GM12878 (cell line): ENCODE results near the gene MBD6. TPM values are rescaled to one million over a fixed set of nuclear protein-coding genes. Genes with fewer than 3 reads are reported as not detected.

Experiments
- ATF2 ChIP-seq: IDR thresholded peaks from 2 replicates; pipeline ENCODE4 v1.6.1; 2012; ENCODE audit warnings: low read length, inconsistent platforms
- BHLHE40 ChIP-seq, 2 experiments: fragments of 450-650 bp in 1 of 2; IDR thresholded peaks; 2 replicates each; pipeline ENCODE4 v1.6.1; 2011 to 2017; ENCODE audit warnings: low read depth in 2 of 2, borderline replicate concordance in 1 of 2, improper control_type of control experiment in 1 of 2, low read length in 1 of 2, mild to moderate bottlenecking in 1 of 2
- BMI1 ChIP-seq: fragments of 450-650 bp; IDR thresholded peaks from 2 replicates; pipeline ENCODE4 v1.6.1; 2016; ENCODE audit warnings: mild to moderate bottlenecking, moderate library complexity, borderline replicate concordance
- CTCF ChIP-seq, 3 experiments: IDR thresholded peaks in 2 of 3; conservative IDR thresholded peaks in 1 of 3; 2 replicates each; pipeline ENCODE4 v1.5.1; 2011; ENCODE audit warnings: low read depth in 3 of 3, low read length in 3 of 3, mild to moderate bottlenecking in 3 of 3, control low read depth in 2 of 3, moderate library complexity in 2 of 3, inconsistent platforms in 1 of 3, mixed read lengths in 1 of 3; ENCODE audit not compliant: control insufficient read depth in 2 of 3, insufficient read depth in 1 of 3; ENCODE audit errors: extremely low read depth in 1 of 3
- HDGF ChIP-seq: fragments of 450-650 bp; IDR thresholded peaks from 2 replicates; pipeline ENCODE4 v1.6.1; 2016; ENCODE audit warnings: antibody characterized with exemption
- JUNB ChIP-seq: IDR thresholded peaks from 2 replicates; pipeline ENCODE4 v1.6.1; 2016; ENCODE audit warnings: antibody characterized with exemption, mild to moderate bottlenecking
- MLLT1 ChIP-seq: fragments of 450-650 bp; IDR thresholded peaks from 2 replicates; pipeline ENCODE4 v1.6.1; 2016; ENCODE audit warnings: mild to moderate bottlenecking
- MYC ChIP-seq: IDR thresholded peaks from 2 replicates; pipeline ENCODE4 v1.6.1; 2011; ENCODE audit warnings: mild to moderate bottlenecking, low read length, moderate library complexity, inconsistent platforms; ENCODE audit not compliant: insufficient read depth, insufficient replicate concordance, insufficient read length, severe bottlenecking
- NFIC ChIP-seq: IDR thresholded peaks from 2 replicates; pipeline ENCODE4 v1.6.1; 2012; ENCODE audit warnings: low read depth, mild to moderate bottlenecking, inconsistent platforms, low read length, moderate library complexity
- NR2F1 ChIP-seq: fragments of 450-650 bp; conservative IDR thresholded peaks from 2 replicates; pipeline ENCODE4 v1.6.1; 2017; ENCODE audit warnings: mild to moderate bottlenecking
- PKNOX1 ChIP-seq: fragments of 450-650 bp; IDR thresholded peaks from 2 replicates; pipeline ENCODE4 v1.6.1; 2016; ENCODE audit warnings: mild to moderate bottlenecking
- POLR2AphosphoS5 ChIP-seq: IDR thresholded peaks from 2 replicates; pipeline ENCODE4 v1.6.1; 2011; ENCODE audit warnings: mild to moderate bottlenecking, low read length, inconsistent platforms
- RBBP5 ChIP-seq: fragments of 200-600 bp; sonication (generic); conservative IDR thresholded peaks from 2 replicates; pipeline ENCODE4 v1.6.1; 2016
- RELA ChIP-seq: fragments of 450-650 bp; IDR thresholded peaks from 2 replicates; pipeline ENCODE4 v1.8.0; 2014; ENCODE audit warnings: borderline replicate concordance; ENCODE audit not compliant: partially characterized antibody
- SPI1 ChIP-seq: IDR thresholded peaks from 2 replicates; pipeline ENCODE4 v1.6.1; 2011; ENCODE audit warnings: low read depth, mild to moderate bottlenecking, low read length, moderate library complexity, borderline replicate concordance; ENCODE audit not compliant: insufficient read depth
- ZSCAN29 ChIP-seq: fragments of 450-650 bp; IDR thresholded peaks from 2 replicates; pipeline ENCODE4 v1.6.1; 2017; ENCODE audit warnings: mild to moderate bottlenecking, moderate library complexity
- polyA plus RNA-seq, 11 experiments: library from polyadenylated mRNA; depleted of rRNA in 4 of 11; unstranded in 6 of 11; stranded (reverse) in 5 of 11; fragments of >200 nt; fragmentation: Nextera tagmentation in 4 of 11; fragmentation: Illumina TruSeq in 1 of 11; extraction: Ambion mirVana in 4 of 11; extraction: Trizol in 1 of 11; gene quantifications; 1 replicate in 1 of 11; 2 replicates in 10 of 11; pipeline versions ENCODE4 v1.2.1 to v1.2.3, GENCODE V29; 2011 to 2016; ENCODE audit warnings: inconsistent platforms in 2 of 11, missing spikeins in 2 of 11, low read depth in 1 of 11
- total RNA-seq, 4 experiments: library from RNA; depleted of rRNA in 3 of 4; stranded (reverse); fragments of >200 nt in 3 of 4; fragmentation: Illumina TruSeq in 1 of 4; extraction: Trizol in 1 of 4; gene quantifications; 2 replicates each; pipeline versions ENCODE4 v1.2.1 to v1.2.3, GENCODE V29; 2013 to 2021

Gene MBD6
- total and polyA plus RNA-seq, 10 of the 15 experiments (the other 5 are each of a cell fraction or from before 2014, with no cell fraction given): 1.5 to 52.7 (median 6.8) TPM

- TF ChIP-seq MLLT1: no peak
- no peak for TF ChIP-seq SPI1
- no peak for TF ChIP-seq ATF2
- peak; percentile 68 for TF ChIP-seq POLR2AphosphoS5
- TF ChIP-seq BMI1: no peak
- no peak for TF ChIP-seq RBBP5
- TF ChIP-seq MYC: no peak
- TF ChIP-seq PKNOX1: peak; percentile 68; the same call in 1 of the 2 replicates
- TF ChIP-seq ZSCAN29: no peak
- peak; percentile 90 for TF ChIP-seq HDGF
- TF ChIP-seq BHLHE40 (IDR thresholded peaks at IDR 0.05; ENCODE audit: borderline replicate concordance in 1 of 2, low read depth in 2 of 2, low read length in 1 of 2): no peak
- TF ChIP-seq NR2F1: 0 out of 2 replicates have a peak, but pooled peaks have one; percentile 14
- TF ChIP-seq JUNB: 0 out of 2 replicates have a peak, but pooled peaks have one; percentile 17
- TF ChIP-seq RELA: peak; percentile 38
- TF ChIP-seq CTCF (IDR thresholded peaks at IDR 0.05 in 2 of 3, conservative IDR thresholded peaks at IDR 0.05 in 1 of 3; ENCODE audit: control insufficient read depth in 2 of 3, extremely low read depth in 1 of 3, insufficient read depth in 1 of 3, low read depth in 3 of 3, low read length in 3 of 3): peak; percentile 15 to 31 (median 30); a peak in 4 of 6 replicates
- TF ChIP-seq NFIC: no peak
These were observed 24.0 kb downstream of the MBD6 start, which contains the start of gene DCTN2 (continued) for GRCh38 chr12:57546438-57547287.
